B cell (primary cell): ENCODE results near the gene ZNF438. TPM values are rescaled to one million over a fixed set of nuclear protein-coding genes. Genes with fewer than 3 reads are reported as not detected.
"Not testable (repeated sequence)": the region's sequence is repeated elsewhere in the genome, so short reads cannot be mapped to it uniquely, and the experiment has no call there.

Experiments
- ATAC-seq: fragments of 200-7000 bp; cut with Tn5 transposase; one replicate; pipeline ENCODE4 v1.10.0; 2021; ENCODE audit warnings: low read depth, mild to moderate bottlenecking, moderate number of reproducible peaks, moderate library complexity
- CTCF ChIA-PET: fragments of 350-600 bp; sonication (Branson Sonifier 250); formaldehyde crosslinking; loops from one replicate; lab custom pipeline; 2021; ENCODE audit warnings: antibody characterized with exemption, inconsistent platforms; lab: Charles Lee
- POLR2A ChIA-PET: fragments of 350-600 bp; sonication (Branson Sonifier 250); formaldehyde crosslinking; loops from one replicate; lab custom pipeline; 2021; ENCODE audit warnings: antibody characterized with exemption; lab: Charles Lee
- DNase-seq: peaks from one replicate; pipeline ENCODE4 v3.0.0; 2013
- H2AFZ ChIP-seq: 2 replicates; pipeline ENCODE4 v1.6.1; 2012; ENCODE audit warnings: mild to moderate bottlenecking, low read depth, low read length; ENCODE audit not compliant: insufficient read depth, poor library complexity, severe bottlenecking
- H3K27ac ChIP-seq, 2 donors: 1 replicate in 1 of 2; 2 replicates in 1 of 2; pipeline ENCODE4 v1.5.1; 2012 to 2013; ENCODE audit warnings: low read length in 2 of 2, mild to moderate bottlenecking in 2 of 2, moderate library complexity in 1 of 2
- H3K27me3 ChIP-seq, 4 experiments: fragments of 200-600 bp in 1 of 4; sonication (generic) in 1 of 4; replicated peaks in 1 of 4; 1 replicate in 2 of 4; 2 replicates in 2 of 4; pipeline versions ENCODE4 v1.6.1 to v1.7.0; 2013 to 2016; ENCODE audit warnings: low read length in 3 of 4, mild to moderate bottlenecking in 2 of 4, mixed read lengths in 1 of 4, moderate library complexity in 1 of 4; ENCODE audit not compliant: insufficient read depth in 4 of 4, control insufficient read depth in 3 of 4; ENCODE audit errors: control extremely low read depth in 1 of 4
- H3K36me3 ChIP-seq, 2 experiments: replicated peaks in 1 of 2; 1 replicate in 1 of 2; 2 replicates in 1 of 2; pipeline versions ENCODE4 v1.6.1 to v1.7.1; 2013; ENCODE audit warnings: low read length in 1 of 2; ENCODE audit not compliant: insufficient read depth in 2 of 2, control insufficient read depth in 1 of 2; ENCODE audit errors: control extremely low read depth in 1 of 2, extremely low read depth in 1 of 2
- H3K4me1 ChIP-seq, 2 donors: fragments of 200-600 bp in 1 of 2; sonication (generic) in 1 of 2; 1 replicate in 1 of 2; 2 replicates in 1 of 2; pipeline versions ENCODE4 v1.5.1 to v1.6.1; 2013 to 2017; ENCODE audit warnings: low read length in 2 of 2; ENCODE audit not compliant: control insufficient read depth in 2 of 2, insufficient read depth in 2 of 2
- H3K4me2 ChIP-seq: replicated peaks from 2 replicates; pipeline ENCODE3; 2012; ENCODE audit warnings: mild to moderate bottlenecking, low read depth, low read length; ENCODE audit not compliant: poor library complexity, severe bottlenecking
- H3K4me3 ChIP-seq, 5 experiments: fragments of 200-600 bp in 1 of 5; sonication (generic) in 1 of 5; 1 replicate in 3 of 5; 2 replicates in 2 of 5; pipeline versions ENCODE4 v1.5.1 to v1.7.0; 2011 to 2016; ENCODE audit warnings: low read length in 4 of 5, mild to moderate bottlenecking in 4 of 5, low read depth in 2 of 5, control low read depth in 1 of 5, moderate library complexity in 1 of 5; ENCODE audit not compliant: insufficient read depth in 1 of 5; ENCODE audit errors: control extremely low read depth in 1 of 5, extremely low read depth in 1 of 5
- H3K79me2 ChIP-seq: fragments of 200-600 bp; sonication (generic); one replicate; pipeline ENCODE4 v1.6.0; 2016; ENCODE audit warnings: low read length; ENCODE audit not compliant: control insufficient read depth, insufficient read depth
- H3K9ac ChIP-seq: fragments of 200-600 bp; sonication (generic); 2 replicates; pipeline ENCODE4 v1.6.1; 2017; ENCODE audit warnings: mild to moderate bottlenecking, low read length, moderate library complexity
- H3K9me3 ChIP-seq, 3 donors: one replicate each; pipeline versions ENCODE4 v1.6.1 to v1.7.1; 2013; ENCODE audit warnings: low read length in 2 of 3; ENCODE audit not compliant: control insufficient read depth in 2 of 3, insufficient read depth in 1 of 3; ENCODE audit errors: control extremely low read depth in 1 of 3
- H4K20me1 ChIP-seq: 2 replicates; pipeline ENCODE4 v1.6.0; 2012; ENCODE audit warnings: mild to moderate bottlenecking, low read length; ENCODE audit not compliant: insufficient read depth, control insufficient read depth, poor library complexity, severe bottlenecking
- H3K27ac Mint-ChIP-seq: one replicate; pipeline ENCODE4 v1.8.0; 2021; ENCODE audit warnings: mixed read lengths
- H3K27me3 Mint-ChIP-seq: one replicate; pipeline ENCODE4 v1.8.0; 2021; ENCODE audit warnings: mixed read lengths
- H3K4me1 Mint-ChIP-seq: one replicate; pipeline ENCODE4 v1.8.0; 2021; ENCODE audit warnings: mixed read lengths
- H3K4me3 Mint-ChIP-seq: one replicate; pipeline ENCODE4 v1.8.0; 2021; ENCODE audit warnings: mixed read lengths
- H3K9me3 Mint-ChIP-seq: one replicate; pipeline ENCODE4 v1.8.0; 2022; ENCODE audit warnings: mixed read lengths; ENCODE audit not compliant: insufficient read depth
- EZH2 ChIP-seq: IDR thresholded peaks from 2 replicates; pipeline ENCODE4 v1.6.1; 2012; ENCODE audit warnings: borderline replicate concordance, low read depth, mild to moderate bottlenecking, moderate library complexity, low read length; ENCODE audit not compliant: insufficient read depth, poor library complexity, severe bottlenecking
- WGBS: methylation state at CpG from one replicate; pipeline ENCODE4 v1.1.5; 2013; ENCODE audit warnings: missing lambda C conversion rate; ENCODE audit not compliant: insufficient coverage; 5-methylcytosine and 5-hydroxymethylcytosine counted together
- intact Hi-C: fragments of 100-400 bp; cut with micrococcal nuclease; formaldehyde crosslinking; loops from one replicate; pipeline ENCODE4 v1.10.0; 2022
- polyA plus RNA-seq: library from polyadenylated mRNA; depleted of rRNA; stranded (reverse); fragments of >200 nt; gene quantifications from 2 replicates; pipeline ENCODE4 v1.2.3, GENCODE V29; 2012
- total RNA-seq, 2 donors: library from RNA; stranded (reverse); fragments of 120-200 nt in 1 of 2; gene quantifications; 1 replicate in 1 of 2; 2 replicates in 1 of 2; pipeline versions ENCODE4 v1.2.3 to v1.2.4, GENCODE V29; 2013 to 2022
- TF ChIP-seq, protein P1 (sequence below): fragments of 200-600 bp; IDR thresholded peaks from one replicate; pipeline ENCODE4 v1.8.0; 2022; ENCODE audit warnings: antibody characterized with exemption, mild to moderate bottlenecking

The ZNF438 gene
- total and polyA plus RNA-seq, 2 donors (not counting 1 experiment from before 2014, with no cell fraction given): 2.0 to 3.7 TPM

DNA sequence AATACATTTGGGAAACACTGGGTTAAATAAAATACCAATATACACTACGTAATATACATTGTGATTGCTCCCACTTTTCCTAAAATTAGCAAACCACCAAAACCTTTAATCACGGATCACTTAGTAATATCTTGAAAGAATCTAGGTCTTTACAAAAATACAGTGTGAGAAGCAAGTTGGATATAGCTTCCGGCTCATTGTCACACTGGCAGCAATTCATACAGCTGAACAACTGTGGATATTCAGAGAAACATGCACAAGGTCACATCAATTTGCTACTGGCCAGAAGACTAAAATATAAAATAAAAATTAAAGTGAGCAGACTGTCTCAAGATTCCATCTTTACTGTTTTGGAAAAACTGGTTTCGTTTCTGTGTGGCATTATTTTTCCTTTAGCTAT is 69.1 kb downstream of the ZNF438 start:
- Histone ChIP-seq H3K4me1 (peaks cover 0 to 11% of the 10 kb centered on the region in 2 donors), H3K4me3 (no peak overlapping the region), H3K9ac (no peak overlapping the region), H2AFZ (no peak overlapping the region), H3K4me2 (no peak overlapping the region), H3K36me3 (no peaks in the 10 kb centered on the region), H3K27ac (no peak overlapping the region), H3K27me3 (no peaks in the 10 kb centered on the region), H3K79me2 (no peaks in the 10 kb centered on the region), H4K20me1 (no peaks in the 10 kb centered on the region), H3K9me3 (peaks cover 0 to 3% (median 0%) of the 10 kb centered on the region in 3 donors)
- Mint-ChIP-seq H3K9me3 (no peaks in the 10 kb centered on the region), H3K27ac (no peak overlapping the region), H3K27me3 (no peaks in the 10 kb centered on the region), H3K4me3 (no peak overlapping the region), H3K4me1 (peaks cover 15% of the 10 kb centered on the region)
- TF ChIP-seq, protein P1, sequence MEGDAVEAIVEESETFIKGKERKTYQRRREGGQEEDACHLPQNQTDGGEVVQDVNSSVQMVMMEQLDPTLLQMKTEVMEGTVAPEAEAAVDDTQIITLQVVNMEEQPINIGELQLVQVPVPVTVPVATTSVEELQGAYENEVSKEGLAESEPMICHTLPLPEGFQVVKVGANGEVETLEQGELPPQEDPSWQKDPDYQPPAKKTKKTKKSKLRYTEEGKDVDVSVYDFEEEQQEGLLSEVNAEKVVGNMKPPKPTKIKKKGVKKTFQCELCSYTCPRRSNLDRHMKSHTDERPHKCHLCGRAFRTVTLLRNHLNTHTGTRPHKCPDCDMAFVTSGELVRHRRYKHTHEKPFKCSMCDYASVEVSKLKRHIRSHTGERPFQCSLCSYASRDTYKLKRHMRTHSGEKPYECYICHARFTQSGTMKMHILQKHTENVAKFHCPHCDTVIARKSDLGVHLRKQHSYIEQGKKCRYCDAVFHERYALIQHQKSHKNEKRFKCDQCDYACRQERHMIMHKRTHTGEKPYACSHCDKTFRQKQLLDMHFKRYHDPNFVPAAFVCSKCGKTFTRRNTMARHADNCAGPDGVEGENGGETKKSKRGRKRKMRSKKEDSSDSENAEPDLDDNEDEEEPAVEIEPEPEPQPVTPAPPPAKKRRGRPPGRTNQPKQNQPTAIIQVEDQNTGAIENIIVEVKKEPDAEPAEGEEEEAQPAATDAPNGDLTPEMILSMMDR: no peak
- TF ChIP-seq EZH2: no peak
- ChIA-PET CTCF (no interaction called here), POLR2A (no interaction called here)
- no peak for DNase-seq
- no peak for ATAC-seq
- no CpG with 5 or more reads among the region's 4 CpGs for WGBS
- intact Hi-C loops: no loop called here

GRCh38 chr10:30959836-30960210 is 71.8 kb downstream of the ZNF438 start:
- H4K20me1 ChIP-seq: no peaks in the 10 kb centered on the region
- TF ChIP-seq, protein P1: no peak
- no peak for TF ChIP-seq EZH2
- H3K36me3 ChIP-seq: no peaks in the 10 kb centered on the region
- H3K9me3 ChIP-seq: peaks cover 0 to 6% (median 3%) of the 10 kb centered on the region in 3 donors
- H3K4me2 ChIP-seq: no peak overlapping the region
- no peak overlapping the region for H3K4me3 ChIP-seq
- Mint-ChIP-seq H3K4me3 (peak overlapping the region; percentile 58), H3K9me3 (peaks cover 4% of the 10 kb centered on the region), H3K27me3 (no peaks in the 10 kb centered on the region), H3K4me1 (peaks cover 15% of the 10 kb centered on the region), H3K27ac (no peak overlapping the region)
- no peak overlapping the region for H2AFZ ChIP-seq
- H3K27me3 ChIP-seq: no peaks in the 10 kb centered on the region
- no peak overlapping the region for H3K9ac ChIP-seq
- DNase-seq: no peak
- H3K27ac ChIP-seq: no peak overlapping the region
- POLR2A ChIA-PET: no interaction called here
- ATAC-seq: no peak
- peaks cover 0 to 7% of the 10 kb centered on the region in 2 donors for H3K4me1 ChIP-seq
- H3K79me2 ChIP-seq: no peaks in the 10 kb centered on the region
- CTCF ChIA-PET: no interaction called here
- intact Hi-C loops: no loop called here

- H3K36me3 ChIP-seq, H3K4me3 ChIP-seq, H3K9me3 ChIP-seq, H4K20me1 ChIP-seq, ATAC-seq, POLR2A ChIA-PET, H3K4me1 Mint-ChIP-seq, H3K9ac ChIP-seq, H3K27ac Mint-ChIP-seq, H3K27me3 Mint-ChIP-seq, CTCF ChIA-PET, H3K79me2 ChIP-seq, H3K27ac ChIP-seq, H3K4me1 ChIP-seq, H3K9me3 Mint-ChIP-seq, H3K27me3 ChIP-seq, H3K4me3 Mint-ChIP-seq, H2AFZ ChIP-seq, H3K4me2 ChIP-seq, intact Hi-C loops, DNase-seq: not testable (repeated sequence)
- no CpG with 5 or more reads among the region's 4 CpGs for WGBS
Observed at GRCh38 chr10:30949218-30949617, 82.4 kb downstream of the ZNF438 start.
